ENCODE measurements around the gene ADAM33.

Gene ADAM33

DNA sequence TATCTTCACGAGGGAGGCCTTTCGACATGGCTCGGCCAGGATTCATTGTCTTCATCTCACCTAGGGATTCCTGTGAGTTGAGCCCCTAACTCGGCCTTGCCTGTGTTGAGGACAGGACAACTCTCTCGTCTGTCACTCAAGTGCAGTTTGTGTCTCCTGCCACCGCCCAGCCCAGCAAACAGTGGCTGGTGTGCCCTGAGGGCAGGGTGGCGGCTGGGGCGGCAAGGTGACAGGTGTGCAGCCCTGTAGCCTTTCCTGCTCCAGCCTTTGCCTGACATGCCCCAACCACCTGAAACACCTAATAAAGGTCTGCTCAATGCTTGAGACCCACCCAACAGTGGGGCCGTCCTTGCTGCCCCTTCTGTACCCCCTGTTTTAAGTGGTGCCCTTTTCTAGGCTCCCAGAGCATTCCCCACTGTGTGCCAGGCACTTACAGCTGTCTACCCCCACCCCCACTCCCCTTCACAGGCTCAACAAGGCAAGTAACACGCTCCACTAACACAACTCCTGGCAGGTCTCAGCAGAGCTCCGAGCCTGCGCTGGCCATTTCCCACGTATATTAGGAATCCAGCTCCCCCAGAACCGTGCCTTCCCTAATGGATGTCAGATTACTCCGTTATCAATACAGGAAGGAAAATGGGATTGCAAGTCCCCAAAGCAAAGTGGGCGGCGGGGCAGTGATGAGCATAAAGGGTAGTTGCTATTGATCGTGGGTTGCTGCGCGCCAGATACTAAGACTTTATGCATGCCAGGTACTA is 36.3 kb downstream of the ADAM33 start:
- no peak overlapping the region for H3K27ac ChIP-seq
- TF ChIP-seq, protein P1, sequence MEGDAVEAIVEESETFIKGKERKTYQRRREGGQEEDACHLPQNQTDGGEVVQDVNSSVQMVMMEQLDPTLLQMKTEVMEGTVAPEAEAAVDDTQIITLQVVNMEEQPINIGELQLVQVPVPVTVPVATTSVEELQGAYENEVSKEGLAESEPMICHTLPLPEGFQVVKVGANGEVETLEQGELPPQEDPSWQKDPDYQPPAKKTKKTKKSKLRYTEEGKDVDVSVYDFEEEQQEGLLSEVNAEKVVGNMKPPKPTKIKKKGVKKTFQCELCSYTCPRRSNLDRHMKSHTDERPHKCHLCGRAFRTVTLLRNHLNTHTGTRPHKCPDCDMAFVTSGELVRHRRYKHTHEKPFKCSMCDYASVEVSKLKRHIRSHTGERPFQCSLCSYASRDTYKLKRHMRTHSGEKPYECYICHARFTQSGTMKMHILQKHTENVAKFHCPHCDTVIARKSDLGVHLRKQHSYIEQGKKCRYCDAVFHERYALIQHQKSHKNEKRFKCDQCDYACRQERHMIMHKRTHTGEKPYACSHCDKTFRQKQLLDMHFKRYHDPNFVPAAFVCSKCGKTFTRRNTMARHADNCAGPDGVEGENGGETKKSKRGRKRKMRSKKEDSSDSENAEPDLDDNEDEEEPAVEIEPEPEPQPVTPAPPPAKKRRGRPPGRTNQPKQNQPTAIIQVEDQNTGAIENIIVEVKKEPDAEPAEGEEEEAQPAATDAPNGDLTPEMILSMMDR (IDR thresholded peaks at IDR 0.05), result no peak
- TF ChIP-seq ZFX (IDR thresholded peaks at IDR 0.05; ENCODE audit: borderline replicate concordance), result no peak

DNA sequence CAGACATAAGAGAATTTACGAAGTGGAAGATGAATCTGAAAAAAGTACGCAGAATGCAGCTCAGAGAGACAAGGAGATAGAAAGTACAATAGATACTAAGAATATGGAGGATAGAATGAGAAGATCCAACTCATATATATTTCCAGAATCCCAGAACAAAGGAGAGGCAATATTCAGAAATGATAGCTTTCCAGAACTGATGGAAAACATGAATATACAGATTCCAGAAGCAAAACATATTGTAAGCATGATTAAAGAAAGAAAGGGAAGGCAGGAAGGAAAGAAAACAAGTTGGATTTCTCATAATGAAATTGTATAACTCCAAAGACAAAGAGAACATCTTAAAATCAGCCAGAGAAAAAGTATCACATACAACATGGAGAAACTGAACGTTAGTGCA is 41.6 kb downstream of the ADAM33 start:
- no peak for TF ChIP-seq ZFX (IDR thresholded peaks at IDR 0.05; ENCODE audit: borderline replicate concordance)
- TF ChIP-seq, protein P1 (IDR thresholded peaks at IDR 0.05), result no peak
- no peak overlapping the region for H3K27ac ChIP-seq

DNA sequence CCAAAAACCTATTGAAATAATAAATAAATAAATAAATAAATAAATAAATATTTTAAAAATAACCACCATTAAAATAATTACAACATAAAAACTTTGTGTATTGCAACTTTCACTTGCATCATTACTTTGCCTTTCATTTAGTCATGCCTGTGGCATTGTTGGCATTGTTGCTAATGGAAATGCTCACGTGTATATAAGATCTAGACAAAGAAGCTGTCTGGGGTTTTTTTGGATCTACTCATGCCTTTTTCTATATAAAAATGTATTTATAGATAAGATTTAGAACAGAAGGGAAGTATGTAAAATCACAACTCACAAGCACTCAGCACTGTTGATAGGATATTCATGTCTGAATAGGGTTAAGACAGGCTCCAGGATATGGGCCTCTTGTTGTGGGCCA is 46.5 kb downstream of the ADAM33 start:
- TF ChIP-seq ZFX (IDR thresholded peaks at IDR 0.05; ENCODE audit: borderline replicate concordance), result no peak
- TF ChIP-seq, protein P1 (IDR thresholded peaks at IDR 0.05), result no peak
- no peak overlapping the region for H3K27ac ChIP-seq

DNA sequence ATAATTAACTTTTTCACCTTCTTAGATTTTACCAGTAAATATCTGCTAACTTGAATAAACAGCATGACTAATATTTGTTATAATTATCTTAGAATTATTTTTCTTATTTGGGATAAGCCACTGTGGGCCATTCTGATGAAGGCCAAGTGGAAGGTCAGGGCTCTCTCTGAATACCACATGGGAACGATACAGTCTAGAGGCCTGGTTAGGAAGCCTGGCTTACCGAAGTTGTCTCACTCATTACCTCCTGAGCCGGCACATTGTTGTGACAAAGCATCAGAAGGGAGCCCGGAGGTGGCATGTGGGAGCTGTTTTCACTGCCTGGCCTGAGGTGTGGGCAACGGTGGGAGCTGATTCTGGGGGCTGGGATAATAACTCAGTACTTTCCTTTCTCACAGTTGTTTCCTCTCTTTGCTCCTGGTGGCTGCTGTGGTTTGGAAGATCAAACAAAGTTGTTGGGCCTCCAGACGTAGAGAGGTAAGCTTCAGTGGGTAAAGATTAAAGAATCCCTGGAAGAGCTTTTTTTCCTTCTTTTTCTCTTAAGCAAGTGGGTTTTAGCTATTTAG is 47.8 kb downstream of the ADAM33 start:
- TF ChIP-seq, protein P1 (IDR thresholded peaks at IDR 0.05), result no peak
- TF ChIP-seq ZFX (IDR thresholded peaks at IDR 0.05; ENCODE audit: borderline replicate concordance), result no peak
- H3K27ac ChIP-seq, result no peak overlapping the region

DNA sequence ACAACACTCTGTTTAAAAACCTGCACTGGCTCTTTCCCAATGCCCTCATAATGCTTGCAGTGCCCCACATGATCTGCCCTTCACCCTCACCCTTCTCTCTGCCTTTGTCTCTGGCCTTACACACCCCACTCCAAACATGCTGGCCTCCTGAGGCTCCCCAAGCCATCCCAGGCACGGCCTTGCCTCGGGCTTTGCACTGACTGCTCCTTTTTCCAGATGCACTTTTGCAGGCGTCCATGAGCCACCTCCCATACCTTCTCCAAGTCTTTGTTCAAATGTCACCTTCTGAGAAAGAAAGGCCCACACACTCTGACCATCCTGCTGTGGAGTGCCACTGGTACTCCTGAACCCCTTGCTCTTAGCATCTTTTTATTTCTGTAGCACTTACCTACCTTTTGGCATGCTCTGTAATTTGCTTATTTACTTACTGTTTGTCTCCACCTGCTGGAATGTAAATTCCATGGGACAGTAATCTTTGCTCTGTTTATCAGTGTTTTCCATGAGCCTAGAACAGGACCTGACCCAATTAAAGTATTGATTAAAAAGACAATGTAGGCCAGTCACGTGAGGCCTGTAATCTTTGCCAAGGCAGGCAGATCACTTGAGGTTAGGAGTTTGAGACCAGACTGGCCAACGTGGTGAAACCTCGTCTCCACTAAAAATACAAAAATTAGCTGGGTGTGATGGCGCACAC is 49.4 kb downstream of the ADAM33 start:
- H3K27ac ChIP-seq, result no peak overlapping the region

DNA sequence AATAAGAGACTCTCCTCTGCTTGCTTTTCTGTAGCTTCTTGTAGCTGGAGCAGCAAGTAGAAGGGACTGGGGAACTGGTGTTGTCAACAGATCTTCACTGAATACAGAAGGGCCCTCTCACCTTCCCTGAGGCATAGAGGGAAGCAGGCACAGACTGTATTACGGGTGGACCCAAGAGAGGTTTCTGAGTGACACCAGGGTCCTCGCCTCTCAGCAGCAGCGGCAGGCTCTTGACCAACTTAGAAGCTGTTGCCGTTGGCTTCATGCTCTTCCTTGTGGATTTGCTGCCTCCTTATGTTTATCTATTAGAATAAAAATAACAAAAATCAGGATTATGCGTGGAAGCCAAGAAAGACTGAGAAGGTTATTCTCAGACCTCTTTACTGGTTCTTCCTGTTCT is 50.3 kb downstream of the ADAM33 start:
- H3K27ac ChIP-seq, result no peak overlapping the region
- TF ChIP-seq, protein P1 (IDR thresholded peaks at IDR 0.05), result no peak
- no peak for TF ChIP-seq ZFX (IDR thresholded peaks at IDR 0.05; ENCODE audit: borderline replicate concordance)

More for the DNA sequence above, 49.4 kb downstream of the ADAM33 start:
- no peak for TF ChIP-seq ZFX (IDR thresholded peaks at IDR 0.05; ENCODE audit: borderline replicate concordance)
- TF ChIP-seq, protein P1 (IDR thresholded peaks at IDR 0.05), result peak; percentile 42

DNA sequence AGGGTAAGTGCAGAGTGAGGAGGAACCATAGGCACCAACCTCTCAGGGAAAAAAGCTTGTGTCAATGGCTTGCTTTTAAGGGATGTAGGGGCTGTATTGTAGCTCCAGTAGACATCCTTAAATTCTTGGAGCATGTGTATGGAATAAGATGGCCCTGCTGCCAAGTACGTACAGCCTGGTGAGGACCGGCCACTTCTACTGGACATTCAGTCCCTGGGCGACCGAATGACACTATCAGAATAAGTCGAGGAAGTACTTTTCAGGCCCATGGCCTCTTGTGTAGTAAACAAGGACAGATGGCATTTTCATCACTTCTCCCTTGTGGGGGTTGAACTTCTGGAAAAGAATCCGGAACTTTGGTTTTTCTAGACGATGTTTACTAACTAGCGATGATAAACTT is 51.4 kb downstream of the ADAM33 start:
- TF ChIP-seq, protein P1 (IDR thresholded peaks at IDR 0.05), result no peak
- no peak for TF ChIP-seq ZFX (IDR thresholded peaks at IDR 0.05; ENCODE audit: borderline replicate concordance)
- H3K27ac ChIP-seq, result no peak overlapping the region
